ENCODE measurements around the gene PLEKHH1. TPM values are rescaled to one million over a fixed set of nuclear protein-coding genes. Genes with fewer than 3 reads are reported as not detected.

PLEKHH1 gene
- polyA plus RNA-seq, 1 donor from 2014 or later = 34.1 TPM

GRCh38 chr14:67569651-67570290 is 36.7 kb downstream of the PLEKHH1 start:
- Histone ChIP-seq H3F3A (ENCODE audit: insufficient read depth, low read length, poor library complexity, severe bottlenecking) (no peaks in the 10 kb centered on the region), H3K36me3 (ENCODE audit: insufficient read depth, low read length) (no peaks in the 10 kb centered on the region), H2AFZ (ENCODE audit: low read depth, low read length) (no peak overlapping the region), H3K4me3 (ENCODE audit: low read length) (no peak overlapping the region), H3K9me3 (ENCODE audit: low read length) (no peaks in the 10 kb centered on the region), H3K79me2 (replicated peaks; ENCODE audit: insufficient read depth, low read length) (no peaks in the 10 kb centered on the region), H3K9ac (ENCODE audit: low read length) (no peak overlapping the region), H3K27ac (ENCODE audit: low read length) (no peak overlapping the region), H4K20me1 (ENCODE audit: insufficient read depth) (no peaks in the 10 kb centered on the region), H3K9me2 (ENCODE audit: insufficient read depth, low read length) (no peaks in the 10 kb centered on the region), H3K27me3 (ENCODE audit: insufficient read depth, low read depth, low read length) (no peaks in the 10 kb centered on the region), H3K4me2 (ENCODE audit: low read length) (no peak overlapping the region)
- no peak for TF ChIP-seq TAF1 (IDR thresholded peaks at IDR 0.05; ENCODE audit: low read depth)

DNA sequence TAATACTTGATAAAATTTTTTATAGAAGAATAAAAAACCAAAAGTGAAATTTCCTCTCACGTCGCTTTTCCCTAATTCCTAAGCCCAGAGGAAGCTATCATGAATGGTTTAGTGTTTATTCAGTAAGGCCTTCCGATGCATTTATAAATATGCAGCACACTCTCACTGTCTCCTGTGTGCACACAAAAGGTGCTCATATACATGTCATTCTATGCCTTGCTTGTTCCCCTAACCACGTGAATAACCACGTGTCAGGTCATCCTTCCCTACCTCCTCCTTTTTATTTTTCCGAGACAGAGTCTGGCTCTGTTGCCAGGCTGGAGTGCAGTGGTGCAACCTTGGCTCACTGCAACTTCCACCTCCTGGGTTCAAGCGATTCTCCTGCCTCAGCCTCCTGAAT is 37.4 kb downstream of the PLEKHH1 start:
- Histone ChIP-seq H3K4me2 (ENCODE audit: low read length) (no peak overlapping the region), H3F3A (ENCODE audit: insufficient read depth, low read length, poor library complexity, severe bottlenecking) (no peaks in the 10 kb centered on the region), H3K27ac (ENCODE audit: low read length) (no peak overlapping the region), H4K20me1 (ENCODE audit: insufficient read depth) (no peaks in the 10 kb centered on the region), H3K36me3 (ENCODE audit: insufficient read depth, low read length) (peaks cover 6% of the 10 kb centered on the region), H3K9me2 (ENCODE audit: insufficient read depth, low read length) (no peaks in the 10 kb centered on the region), H3K4me3 (ENCODE audit: low read length) (no peak overlapping the region), H3K9me3 (ENCODE audit: low read length) (no peaks in the 10 kb centered on the region), H3K79me2 (replicated peaks; ENCODE audit: insufficient read depth, low read length) (no peaks in the 10 kb centered on the region), H2AFZ (ENCODE audit: low read depth, low read length) (no peak overlapping the region), H3K9ac (ENCODE audit: low read length) (no peak overlapping the region), H3K27me3 (ENCODE audit: insufficient read depth, low read depth, low read length) (no peaks in the 10 kb centered on the region)
- no peak for TF ChIP-seq TAF1 (IDR thresholded peaks at IDR 0.05; ENCODE audit: low read depth)
- no peak for TF ChIP-seq EP300 (conservative IDR thresholded peaks at IDR 0.05; ENCODE audit: poor library complexity, severe bottlenecking)
- TF ChIP-seq EZH2 (IDR thresholded peaks at IDR 0.05; ENCODE audit: borderline replicate concordance, insufficient read depth, low read length, poor library complexity, severe bottlenecking) = no peak
- TF ChIP-seq POLR2AphosphoS5 (IDR thresholded peaks at IDR 0.05) = no peak
- no peak for TF ChIP-seq REST (IDR thresholded peaks at IDR 0.05; ENCODE audit: borderline replicate concordance)
- no peak for TF ChIP-seq SMC3 (conservative IDR thresholded peaks at IDR 0.05; ENCODE audit: poor library complexity)
- TF ChIP-seq RAD21 (conservative IDR thresholded peaks at IDR 0.05) = no peak
- TF ChIP-seq MXI1 (conservative IDR thresholded peaks at IDR 0.05; ENCODE audit: poor library complexity, severe bottlenecking) = no peak
- TF ChIP-seq, protein P1, sequence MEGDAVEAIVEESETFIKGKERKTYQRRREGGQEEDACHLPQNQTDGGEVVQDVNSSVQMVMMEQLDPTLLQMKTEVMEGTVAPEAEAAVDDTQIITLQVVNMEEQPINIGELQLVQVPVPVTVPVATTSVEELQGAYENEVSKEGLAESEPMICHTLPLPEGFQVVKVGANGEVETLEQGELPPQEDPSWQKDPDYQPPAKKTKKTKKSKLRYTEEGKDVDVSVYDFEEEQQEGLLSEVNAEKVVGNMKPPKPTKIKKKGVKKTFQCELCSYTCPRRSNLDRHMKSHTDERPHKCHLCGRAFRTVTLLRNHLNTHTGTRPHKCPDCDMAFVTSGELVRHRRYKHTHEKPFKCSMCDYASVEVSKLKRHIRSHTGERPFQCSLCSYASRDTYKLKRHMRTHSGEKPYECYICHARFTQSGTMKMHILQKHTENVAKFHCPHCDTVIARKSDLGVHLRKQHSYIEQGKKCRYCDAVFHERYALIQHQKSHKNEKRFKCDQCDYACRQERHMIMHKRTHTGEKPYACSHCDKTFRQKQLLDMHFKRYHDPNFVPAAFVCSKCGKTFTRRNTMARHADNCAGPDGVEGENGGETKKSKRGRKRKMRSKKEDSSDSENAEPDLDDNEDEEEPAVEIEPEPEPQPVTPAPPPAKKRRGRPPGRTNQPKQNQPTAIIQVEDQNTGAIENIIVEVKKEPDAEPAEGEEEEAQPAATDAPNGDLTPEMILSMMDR (IDR thresholded peaks at IDR 0.05; ENCODE audit: poor library complexity, severe bottlenecking) = no peak

Measured in neural cell (in vitro differentiated cells).